HG02973 (cell line): Measurements from ENCODE around the gene FAM200C.

Source experiments
- ATAC-seq: cut with Tn5 transposase; IDR thresholded peaks from one replicate; pipeline ENCODE4 v1.9.1; 2021; ENCODE audit warnings: moderate library complexity; ENCODE audit not compliant: unreplicated experiment

Gene FAM200C

DNA sequence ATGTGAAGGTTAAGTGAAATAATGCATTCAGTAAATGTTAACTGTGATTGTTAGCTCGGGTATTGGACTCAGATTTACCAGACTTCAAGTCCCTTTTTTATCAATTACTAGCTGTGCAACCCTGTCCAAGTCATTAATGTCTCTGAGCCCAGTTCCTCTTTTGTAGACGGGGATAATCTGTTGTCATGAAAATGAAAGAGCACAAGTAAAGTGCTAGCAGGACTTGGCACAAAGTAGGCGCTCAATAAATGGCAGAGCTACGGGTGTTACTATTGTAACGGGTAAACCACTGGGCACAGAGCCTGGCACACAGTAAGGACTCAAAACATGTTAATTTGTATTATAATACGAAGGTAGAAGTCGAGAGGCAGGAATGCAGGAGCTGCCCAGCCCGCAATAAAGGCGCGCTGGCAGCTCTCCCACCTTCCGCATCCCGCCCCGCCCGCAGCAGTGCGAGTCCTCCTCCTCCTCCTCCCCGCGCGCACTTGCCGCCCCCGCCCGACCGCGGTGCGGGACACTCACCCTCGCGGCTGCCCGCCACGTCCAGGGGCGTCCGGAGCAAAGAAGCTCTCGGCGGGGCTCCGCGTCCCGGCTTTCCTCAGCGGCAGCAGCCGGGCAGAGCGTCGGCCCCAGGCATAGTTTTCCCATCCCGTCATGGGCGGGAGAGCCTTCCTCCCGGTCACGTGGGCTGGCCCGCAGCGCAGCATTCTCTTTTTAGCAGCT, 29.7 kb downstream of the FAM200C start, which contains the start of gene C1QTNF2:
TSS of gene C1QTNF2 (minus strand) at position 637 of the 723 bp plus-strand sequence. CDS start 15,615 bp downstream, outside the sequence.
- ATAC-seq = no peak

DNA sequence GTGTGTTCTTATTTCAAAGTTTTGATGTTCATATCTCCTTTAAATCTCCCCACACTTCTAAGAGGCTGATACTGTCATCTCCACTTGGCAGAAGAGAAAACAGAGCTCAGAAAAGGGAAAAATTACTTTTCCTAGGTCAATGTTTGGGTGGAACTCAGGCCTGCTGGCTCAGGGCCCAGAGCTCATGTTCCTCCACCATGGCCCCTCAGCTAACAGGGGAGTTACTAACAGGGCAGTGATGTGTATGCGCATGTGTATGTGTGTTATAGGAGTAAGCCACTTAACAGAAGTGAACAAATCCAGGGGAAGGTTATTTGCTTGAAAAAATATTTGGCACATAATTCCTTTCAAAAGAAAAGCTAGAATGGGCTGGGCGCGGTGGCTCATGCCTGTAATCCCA, 32.0 kb downstream of the FAM200C start:
- ATAC-seq = no peak

DNA sequence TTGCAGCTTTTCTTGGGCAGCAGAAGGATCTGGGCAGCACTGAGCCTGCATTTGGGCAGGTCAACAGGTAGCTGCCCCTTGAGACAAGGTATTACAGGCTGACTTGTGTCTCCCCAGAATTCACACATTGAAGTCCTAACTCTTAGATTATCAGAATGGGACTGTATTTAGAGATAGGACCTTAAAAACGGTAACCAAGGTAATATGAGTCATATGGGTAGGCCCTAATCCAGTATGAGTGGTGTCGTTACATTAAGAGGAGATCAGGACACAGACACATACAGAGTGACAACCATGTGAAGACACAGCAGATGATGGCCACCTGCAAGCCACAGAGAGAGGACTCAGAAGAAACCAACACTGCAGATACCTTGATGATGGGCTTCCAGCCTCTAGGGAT, 32.6 kb downstream of the FAM200C start:
- ATAC-seq = no peak

DNA sequence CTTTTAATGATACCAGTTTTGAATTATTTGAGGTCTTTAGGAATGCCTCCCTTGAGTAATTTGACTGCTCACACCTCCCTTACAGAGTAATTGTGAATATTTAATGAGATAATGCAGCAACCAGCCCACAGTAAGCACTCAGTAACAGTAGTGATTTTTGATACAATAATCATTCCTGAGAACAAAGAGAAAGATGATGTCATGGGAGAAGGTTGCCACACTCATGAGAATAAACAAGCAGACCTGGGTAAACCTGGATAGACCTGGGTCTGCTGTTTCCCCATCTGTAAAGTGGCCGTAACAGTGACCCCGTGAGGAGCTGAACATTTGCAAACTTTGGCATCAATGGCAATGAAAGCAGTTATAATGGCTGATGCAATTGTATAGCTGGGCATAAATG, 33.6 kb downstream of the FAM200C start:
- no peak for ATAC-seq

DNA sequence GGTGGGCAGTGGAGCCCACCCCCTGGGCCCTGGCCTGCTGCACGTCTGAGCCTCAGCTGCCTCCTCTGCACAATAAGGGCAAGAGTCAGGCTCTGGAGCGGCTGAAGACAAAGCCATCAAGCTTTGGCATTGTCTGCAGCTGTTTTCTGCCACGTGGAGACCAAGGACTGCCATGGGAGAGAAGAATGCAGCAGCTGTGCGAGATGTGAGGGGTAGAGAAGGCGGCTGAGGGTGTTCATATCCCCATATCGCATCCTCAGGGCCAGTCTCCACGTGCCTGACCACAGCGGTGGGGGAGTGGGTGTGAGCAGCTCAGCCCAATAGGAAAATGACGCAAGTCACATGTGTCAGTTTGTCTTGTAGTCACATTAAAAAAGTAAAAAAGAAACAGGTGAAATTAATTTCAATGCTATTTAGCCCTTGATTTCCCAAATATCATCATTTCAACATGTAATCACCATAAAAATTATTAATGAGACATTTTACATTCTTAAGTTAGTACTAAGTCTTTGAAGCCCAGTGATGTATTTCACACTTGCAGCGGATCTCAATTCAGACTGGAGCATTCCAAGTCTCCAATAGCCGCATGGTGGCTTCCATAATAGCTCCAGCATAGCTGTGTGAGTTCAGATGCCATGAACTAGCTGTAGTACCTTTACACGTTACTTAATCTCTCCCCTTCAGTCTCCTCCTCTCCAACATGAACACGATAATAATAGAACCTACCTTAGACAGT, 36.0 kb downstream of the FAM200C start:
- no peak for ATAC-seq

DNA sequence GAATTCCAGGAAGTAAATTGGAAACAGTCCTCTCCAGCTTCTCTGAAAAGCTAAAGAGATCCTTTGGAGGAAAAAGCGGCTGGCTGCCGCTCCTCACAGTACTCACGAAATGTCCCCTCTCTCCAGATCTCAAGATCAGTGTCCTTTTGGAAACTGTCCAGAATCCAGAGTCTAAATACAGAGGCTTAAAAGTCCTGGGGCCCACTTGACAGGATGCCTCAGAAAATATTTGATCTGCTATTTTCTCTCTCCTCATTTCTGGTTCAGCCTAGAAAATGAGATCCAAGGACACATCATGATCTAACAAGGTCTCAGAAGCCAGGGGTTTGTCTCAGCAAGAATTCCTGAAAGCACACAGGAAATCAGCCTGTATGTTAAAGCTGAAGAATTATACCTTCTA, 36.6 kb downstream of the FAM200C start:
- no peak for ATAC-seq

DNA sequence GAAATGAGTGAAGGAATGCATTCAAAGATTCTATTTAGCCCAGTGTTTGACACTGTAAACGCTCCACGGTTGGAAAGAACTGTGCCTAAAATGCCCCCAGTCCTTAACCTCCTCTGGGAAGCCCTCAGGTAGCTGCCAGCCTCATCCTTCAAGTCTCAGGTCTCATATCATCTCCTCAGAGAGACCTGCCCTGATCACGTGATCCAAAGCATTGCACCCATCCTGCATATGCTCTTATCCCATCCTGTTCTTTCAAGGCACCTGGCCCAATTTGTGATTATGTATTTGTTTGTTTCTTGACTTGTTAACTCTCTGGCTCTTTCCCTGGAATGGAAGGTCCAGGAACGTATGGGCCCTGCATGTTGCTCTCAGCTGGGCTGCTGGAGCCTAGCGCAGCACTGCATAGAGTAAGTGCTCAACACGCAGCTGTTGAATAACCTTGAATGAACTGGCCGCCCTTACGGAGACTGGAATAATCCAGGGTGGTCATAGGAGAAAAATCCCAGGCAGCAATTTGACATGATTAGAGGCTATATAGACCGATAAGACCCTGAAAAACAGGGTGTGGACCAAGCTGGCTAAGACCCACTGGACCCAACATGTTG, 38.1 kb downstream of the FAM200C start:
- ATAC-seq = no peak

DNA sequence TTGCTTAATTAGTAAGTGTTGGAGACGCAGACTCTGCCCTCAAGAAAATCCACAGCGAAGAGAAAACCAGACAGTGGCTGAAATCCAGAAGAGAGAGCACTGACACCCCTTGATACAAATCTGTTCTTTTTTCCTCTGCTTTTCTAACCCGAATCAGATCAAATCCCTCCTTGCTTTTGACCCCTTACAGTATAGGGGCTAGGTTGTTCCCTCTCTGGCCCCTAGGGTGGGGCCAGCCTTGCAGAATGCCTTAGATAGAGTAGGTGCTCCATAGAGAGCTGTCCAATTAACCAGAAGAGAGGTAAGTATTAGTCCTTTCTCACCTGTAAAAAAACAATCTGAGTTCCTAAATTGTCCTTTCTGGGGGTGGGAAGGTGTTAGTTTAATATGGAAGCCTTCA, 39.5 kb downstream of the FAM200C start:
- ATAC-seq = no peak

DNA sequence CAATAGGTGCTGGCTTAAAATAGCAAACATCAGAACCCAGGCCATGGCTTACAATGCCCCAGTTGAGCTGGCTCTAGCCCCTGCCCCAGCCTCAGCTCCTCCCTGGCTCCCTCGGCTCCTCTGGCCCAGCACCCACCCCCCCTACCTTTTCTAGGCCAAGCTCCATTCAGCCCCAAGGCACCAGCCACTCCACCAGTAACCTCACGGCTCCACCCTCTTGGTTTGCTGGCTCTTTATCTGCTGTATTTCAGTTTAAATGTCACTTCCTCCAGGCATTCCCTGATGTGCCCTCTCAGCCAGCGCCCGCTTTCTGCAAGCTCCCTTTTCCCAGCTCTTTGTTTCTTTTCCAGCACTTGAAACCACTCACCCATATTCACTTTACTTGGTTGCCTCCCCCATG, 40.0 kb downstream of the FAM200C start:
- ATAC-seq = no peak

DNA sequence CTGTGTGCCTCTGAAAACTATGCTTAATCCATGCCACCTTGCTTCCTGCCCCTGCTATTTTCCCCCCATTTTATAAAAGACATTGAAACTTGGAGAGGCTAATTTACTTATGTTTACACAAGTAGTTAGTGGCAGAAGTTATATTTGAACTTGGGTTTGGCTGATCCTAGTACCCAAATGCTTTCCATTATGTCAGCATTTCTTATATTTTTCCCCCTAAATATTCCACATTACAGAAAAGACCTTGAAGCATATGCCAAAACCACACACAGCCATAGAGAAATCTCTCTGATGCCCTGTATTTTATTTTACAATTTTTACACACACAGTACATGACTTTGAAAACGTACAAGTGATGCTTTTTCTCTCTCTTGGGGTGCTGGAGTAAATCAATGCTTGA, 40.6 kb downstream of the FAM200C start:
- no peak for ATAC-seq

DNA sequence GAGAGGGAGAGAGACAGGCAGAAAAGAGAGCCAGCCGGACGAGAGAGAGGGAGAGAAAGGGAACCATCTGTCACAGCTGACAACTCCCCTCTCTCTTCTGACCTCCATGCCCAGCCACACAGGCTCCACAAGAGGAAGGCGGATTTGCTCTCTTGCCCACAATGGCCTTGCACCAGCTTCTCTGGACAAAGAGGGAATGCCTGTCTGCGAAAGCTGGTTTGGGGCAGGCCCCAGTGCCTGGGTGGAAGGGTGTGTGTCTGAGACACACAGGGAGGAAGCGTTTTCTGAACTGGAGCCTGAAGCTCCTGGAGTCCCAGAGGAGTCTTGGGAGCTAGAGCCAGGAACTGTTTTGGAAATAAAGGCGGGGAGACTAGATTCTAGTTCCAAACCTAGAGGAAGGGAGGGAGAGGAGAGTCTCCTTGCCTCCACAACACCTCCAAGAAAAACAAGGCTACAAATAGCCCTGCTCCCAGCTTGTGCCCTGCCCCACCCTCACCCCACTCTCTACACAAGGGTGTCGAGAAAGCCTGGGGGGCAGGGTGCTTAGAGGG, 41.9 kb downstream of the FAM200C start:
- no peak for ATAC-seq

DNA sequence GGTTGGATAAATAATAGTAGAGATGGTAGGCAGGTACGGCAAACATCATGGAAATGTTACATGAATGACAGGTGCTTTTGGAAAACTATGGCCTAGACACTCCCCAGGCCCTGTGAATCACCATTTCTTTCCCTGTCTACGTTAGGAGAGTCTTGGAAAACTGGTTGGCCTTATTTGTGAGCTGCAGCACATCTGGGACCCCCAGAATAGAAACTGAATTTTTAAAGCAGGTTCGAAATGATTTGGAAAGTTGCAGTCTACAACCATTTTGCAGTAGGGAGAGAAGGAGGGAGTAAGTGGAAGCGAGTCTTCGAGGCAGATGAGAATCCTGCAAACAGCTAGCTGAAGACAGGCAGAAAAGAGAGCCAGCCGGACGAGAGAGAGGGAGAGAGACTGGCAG, 42.5 kb downstream of the FAM200C start:
- ATAC-seq = no peak

DNA sequence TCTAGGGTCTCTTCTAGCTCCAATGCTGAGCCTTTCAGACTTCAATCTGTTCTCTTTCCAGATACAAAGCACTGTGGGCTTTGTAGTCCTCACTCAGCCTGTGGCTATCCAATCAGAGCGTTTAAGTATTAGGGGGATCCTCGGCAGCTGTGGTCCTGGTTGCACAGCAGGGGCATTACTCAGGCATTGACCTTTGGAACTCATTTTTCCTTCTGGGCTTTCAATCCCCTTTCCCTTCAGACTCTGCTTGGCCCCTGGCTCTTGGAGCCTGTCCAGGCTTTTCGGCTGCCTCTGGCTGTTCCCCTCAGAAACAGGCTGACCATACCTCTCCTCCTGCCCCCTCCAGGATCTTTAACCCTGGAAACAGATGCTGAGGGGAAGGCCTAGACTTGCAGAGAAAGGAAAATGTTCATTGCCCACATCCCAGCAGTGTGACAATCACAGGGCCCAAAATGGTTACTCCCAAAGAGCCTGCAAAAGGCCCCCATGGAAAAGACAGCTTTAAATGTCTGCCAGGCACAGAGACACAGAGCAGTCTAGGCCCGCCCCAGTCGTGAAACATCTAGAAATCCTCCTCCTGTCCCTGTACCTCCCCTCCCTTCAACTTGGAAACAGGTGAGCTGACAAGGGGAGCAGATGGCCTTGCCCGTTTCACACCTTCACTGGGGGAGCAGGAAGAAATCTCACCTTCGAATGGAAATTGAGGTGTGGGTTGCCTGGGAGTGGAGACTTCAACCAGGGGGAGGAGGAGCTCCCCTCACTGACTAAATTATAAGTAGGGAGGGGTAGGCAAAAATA, 43.1 kb downstream of the FAM200C start:
- ATAC-seq = no peak

DNA sequence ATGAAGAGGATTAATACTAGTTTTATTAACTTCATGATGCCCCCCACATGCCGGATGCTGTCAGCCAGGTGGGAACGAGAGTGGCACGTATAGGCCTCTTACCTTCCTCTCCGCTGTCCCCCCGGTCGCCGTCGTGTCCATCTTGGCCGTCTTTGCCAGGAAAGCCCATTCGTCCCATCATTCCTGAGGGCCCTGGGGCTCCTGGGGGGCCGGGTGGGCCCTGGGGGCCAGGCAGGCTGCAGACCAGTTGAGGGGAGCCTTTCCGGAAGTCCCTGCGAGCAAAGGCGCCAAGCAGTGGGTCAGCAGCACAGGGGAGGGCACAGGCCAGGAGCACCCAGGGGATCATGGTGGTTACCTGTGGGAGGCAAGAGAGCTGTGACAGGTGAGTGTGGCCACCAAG, 45.2 kb downstream of the FAM200C start:
- no peak for ATAC-seq

DNA sequence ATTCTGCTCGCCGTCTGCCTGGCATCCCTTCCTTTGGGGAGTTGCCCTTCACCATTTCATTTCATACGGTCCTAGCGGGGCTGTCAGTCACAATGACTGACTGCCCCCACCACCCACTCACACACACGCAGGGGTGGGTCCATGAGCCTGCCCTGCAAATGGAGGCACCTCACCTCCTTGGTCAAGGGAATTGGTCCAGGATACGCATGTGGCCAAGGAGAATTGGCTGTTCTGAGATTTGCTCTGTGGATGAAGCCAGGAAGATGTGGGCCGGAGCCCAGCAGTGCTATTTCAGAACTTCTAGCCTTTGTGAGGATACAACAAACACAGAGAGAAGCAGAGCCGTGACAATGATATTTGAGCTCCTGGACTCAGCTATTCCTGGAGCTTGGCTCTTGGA, 46.5 kb downstream of the FAM200C start:
- ATAC-seq = no peak

DNA sequence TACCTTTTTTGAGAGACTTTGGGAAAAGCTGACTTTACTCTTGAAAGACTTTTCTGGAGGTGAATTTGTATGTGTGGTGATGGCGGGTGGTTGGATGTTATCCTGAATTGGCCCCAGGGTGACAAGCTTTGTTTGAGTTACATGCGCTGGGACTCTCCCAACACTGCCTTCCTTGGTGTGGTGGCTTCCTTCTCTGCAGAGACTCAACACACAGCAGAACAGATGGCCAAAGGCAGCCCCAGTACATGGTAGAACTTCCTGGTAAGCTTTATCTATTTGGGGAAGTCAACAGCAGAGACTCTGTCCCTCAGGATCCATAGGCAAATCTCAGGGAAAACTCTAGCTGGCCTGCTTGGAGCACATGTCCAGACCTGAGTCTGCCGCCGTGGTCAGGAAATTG, 47.5 kb downstream of the FAM200C start:
- no peak for ATAC-seq

DNA sequence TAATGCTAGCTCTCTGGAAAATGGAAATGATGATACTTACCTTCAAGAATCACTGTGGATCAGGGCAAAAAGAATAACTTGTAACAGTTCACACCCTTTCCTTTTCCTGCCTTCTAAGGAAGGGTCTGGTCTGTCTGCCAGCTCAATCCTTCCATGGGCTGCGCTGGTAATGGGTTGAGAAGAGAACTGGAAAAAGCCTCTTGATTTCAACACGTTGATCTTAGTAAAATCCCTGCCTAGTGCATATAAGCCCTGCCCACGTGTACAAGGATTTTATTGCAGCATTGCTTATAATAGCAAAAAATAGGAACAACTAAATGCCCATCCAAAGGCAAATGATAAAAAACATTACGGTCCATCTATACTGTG, 49.9 kb downstream of the FAM200C start:
- ATAC-seq = no peak

DNA sequence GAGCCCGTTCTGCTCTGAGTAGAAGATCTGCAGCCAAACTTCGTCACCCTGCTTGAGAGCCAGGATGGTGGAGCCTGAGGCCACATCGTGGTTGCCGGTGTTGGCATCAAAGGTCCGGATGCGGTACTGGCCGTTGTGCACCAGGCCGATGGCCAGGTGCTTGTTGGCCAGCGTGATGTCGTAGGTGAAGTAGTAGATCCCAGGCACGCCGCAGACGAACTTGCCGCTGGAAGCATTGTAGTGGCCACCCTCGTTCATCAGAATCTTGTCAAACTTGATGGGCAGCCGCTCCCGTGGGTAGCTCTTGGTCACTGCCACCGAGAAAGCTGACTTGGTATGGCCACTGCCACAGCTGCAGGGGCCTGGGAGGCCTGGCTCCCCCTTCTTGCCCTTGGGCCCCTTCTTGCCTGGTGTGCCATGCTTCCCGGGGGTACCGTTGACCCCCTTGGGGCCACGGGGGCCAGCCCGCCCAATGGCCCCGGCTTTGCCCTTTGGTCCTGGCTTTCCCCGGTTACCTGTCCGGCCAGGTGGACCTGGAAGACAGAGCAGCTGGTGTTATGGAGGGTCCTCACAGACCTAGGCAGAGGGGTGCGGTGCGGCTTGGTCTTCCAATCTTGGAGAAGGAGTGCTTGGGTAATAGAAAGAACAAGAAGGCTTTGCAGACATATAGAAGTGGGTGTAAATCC, 50.5 kb downstream of the FAM200C start:
- no peak for ATAC-seq

DNA sequence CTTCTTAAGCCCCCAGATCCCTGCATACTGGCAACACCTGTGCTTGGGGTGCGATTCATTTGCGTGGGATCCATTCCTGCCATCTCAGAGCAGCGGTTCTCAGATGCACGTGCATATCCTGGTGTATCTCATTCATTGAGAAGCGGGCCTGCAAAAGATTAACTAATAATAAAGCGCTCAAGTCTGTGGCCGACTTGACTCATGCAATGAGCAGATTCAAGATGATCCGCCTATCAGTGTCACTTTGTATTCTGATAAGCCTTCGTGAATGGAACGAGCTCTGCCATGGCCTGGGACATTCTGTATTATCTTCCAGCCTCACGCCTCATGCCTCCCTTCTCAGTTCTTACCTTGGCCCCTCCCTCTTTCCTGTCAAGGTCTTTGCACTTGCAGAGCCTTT, 51.8 kb downstream of the FAM200C start:
- ATAC-seq = no peak

DNA sequence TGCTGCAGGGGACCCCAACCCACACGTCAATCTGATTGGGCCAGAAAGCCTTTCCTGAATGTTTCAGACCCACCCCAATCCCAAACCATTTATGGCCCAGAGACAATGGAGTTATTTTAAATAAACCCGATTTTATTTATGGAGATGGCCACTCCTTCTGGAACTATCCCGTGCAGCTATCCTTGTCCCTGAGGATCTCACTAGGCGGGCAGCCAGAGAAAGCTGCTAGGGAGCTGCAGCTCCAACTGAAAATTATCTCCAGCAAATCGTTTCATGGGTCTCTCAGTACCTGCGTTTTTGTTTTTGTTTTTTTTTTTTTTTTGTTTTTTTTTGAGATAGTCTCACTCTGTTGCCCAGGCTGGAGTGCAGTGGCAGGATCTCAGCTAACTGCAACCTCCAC, 52.4 kb downstream of the FAM200C start:
- ATAC-seq = no peak
